ENCODE data around the gene UROC1. TPM values are rescaled to one million over a fixed set of nuclear protein-coding genes. Genes with fewer than 3 reads are reported as not detected.

UROC1 gene
- total RNA-seq (2012; rRNA removed) (not detected in 2 replicates), polyA plus RNA-seq (2012; rRNA removed) (not detected in 2 replicates), Bru-seq, nascent RNA (not detected), BruChase-seq, experiment 1, labeled RNA remaining after a 6-hour chase (not detected), BruChase-seq, experiment 2, labeled RNA remaining after a 2-hour chase (percentile 7 among the genes with signal in this experiment)
- polyA plus RNA-seq (2012; cell fraction: cytosol; rRNA removed), result not detected in 2 replicates
- not detected in 2 replicates for polyA plus RNA-seq (2012; cell fraction: nucleus; rRNA removed; ENCODE audit: low replicate concordance)
- long read RNA-seq, result 0 reads

DNA sequence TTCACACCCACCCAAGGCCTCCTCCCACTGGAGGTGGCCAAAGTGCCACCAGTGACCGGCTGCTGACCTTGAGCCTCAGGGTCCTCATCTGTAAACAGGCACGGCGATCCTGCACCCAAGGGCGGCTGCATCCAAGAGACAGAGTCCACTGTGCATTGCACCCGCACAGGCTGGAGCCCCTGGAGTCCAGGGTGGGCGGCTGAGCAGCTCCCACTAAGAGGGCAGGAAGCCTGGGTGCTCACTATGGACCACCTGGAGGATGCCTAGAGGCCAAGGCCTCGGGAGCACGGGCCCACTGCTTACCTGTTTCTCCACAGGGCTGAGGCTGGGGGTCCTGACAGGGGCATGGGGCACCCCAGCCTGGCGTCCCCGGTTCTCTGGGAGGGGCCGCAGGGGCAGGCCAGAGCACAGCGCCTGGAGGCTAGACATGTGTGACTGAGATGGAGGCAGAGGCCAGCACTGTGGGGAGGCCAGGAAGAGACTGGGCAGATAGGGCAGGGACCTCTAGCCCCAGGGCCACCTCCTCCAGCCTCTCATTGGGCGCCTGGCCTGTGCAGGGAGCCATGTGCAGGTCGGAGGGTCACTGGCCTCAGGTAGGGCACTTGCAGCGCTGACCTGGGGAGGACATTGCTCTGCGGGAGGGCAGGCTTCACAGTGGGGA, at the start of gene UROC1:
UROC1 (minus strand) TSS at position 483 of the 661 bp plus-strand sequence; CDS start at position 429, 54 bp downstream.
- in situ Hi-C loops (cut with MboI; ENCODE audit: low sequenced_read_pairs), result no loop called here
- CTCF ChIA-PET, result no interaction called here
- TF ChIP-seq MAFK (IDR thresholded peaks at IDR 0.05; ENCODE audit: low read depth, low read length) (no peak), CEBPB (IDR thresholded peaks at IDR 0.05; ENCODE audit: low read depth, low read length) (no peak), FOS (IDR thresholded peaks at IDR 0.05; ENCODE audit: low read depth, low read length) (no peak), RCOR1 (IDR thresholded peaks at IDR 0.05; ENCODE audit: insufficient replicate concordance, low read length) (no peak), SMC3 (IDR thresholded peaks at IDR 0.05; ENCODE audit: low read depth, low read length) (no peak), RAD21 (IDR thresholded peaks at IDR 0.05; ENCODE audit: low read length) (no peak), MXI1 (IDR thresholded peaks at IDR 0.05; ENCODE audit: borderline replicate concordance, low read depth, low read length) (no peak), USF2 (IDR thresholded peaks at IDR 0.05; ENCODE audit: low read depth, low read length) (no peak), CTCF (conservative IDR thresholded peaks at IDR 0.05; ENCODE audit: low read depth, low read length) (no peak), NFE2L2 (IDR thresholded peaks at IDR 0.05; ENCODE audit: low read depth, low read length) (no peak), BHLHE40 (IDR thresholded peaks at IDR 0.05; ENCODE audit: low read depth, low read length) (no peak), RFX5 (IDR thresholded peaks at IDR 0.05; ENCODE audit: low read depth, low read length) (no peak), CHD1 (IDR thresholded peaks at IDR 0.05; ENCODE audit: low read depth, low read length) (no peak), POLR2A (IDR thresholded peaks at IDR 0.05; ENCODE audit: low read depth, low read length) (no peak)
- TF ChIP-seq, protein P1, sequence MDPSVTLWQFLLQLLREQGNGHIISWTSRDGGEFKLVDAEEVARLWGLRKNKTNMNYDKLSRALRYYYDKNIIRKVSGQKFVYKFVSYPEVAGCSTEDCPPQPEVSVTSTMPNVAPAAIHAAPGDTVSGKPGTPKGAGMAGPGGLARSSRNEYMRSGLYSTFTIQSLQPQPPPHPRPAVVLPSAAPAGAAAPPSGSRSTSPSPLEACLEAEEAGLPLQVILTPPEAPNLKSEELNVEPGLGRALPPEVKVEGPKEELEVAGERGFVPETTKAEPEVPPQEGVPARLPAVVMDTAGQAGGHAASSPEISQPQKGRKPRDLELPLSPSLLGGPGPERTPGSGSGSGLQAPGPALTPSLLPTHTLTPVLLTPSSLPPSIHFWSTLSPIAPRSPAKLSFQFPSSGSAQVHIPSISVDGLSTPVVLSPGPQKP (IDR thresholded peaks at IDR 0.05; ENCODE audit: borderline replicate concordance, low read depth, low read length), result no peak

More for the DNA sequence above, at the start of gene UROC1:
- no peak within 1 kb of the TSS for H4K91ac ChIP-seq (ENCODE audit: insufficient read depth, low read depth, low read length)
- H4K5ac ChIP-seq (ENCODE audit: low read depth, low read length), result no peak within 1 kb of the TSS
- H3K4me3 ChIP-seq (ENCODE audit: insufficient read depth, low read depth, low read length), result no peak within 1 kb of the TSS
- no peak within 1 kb of the TSS for H3K14ac ChIP-seq (replicated peaks; ENCODE audit: low read depth, low read length)
- H3K56ac ChIP-seq (ENCODE audit: extremely low read depth, insufficient read depth, low read length), result no peak within 1 kb of the TSS
- 55% methylated on average over 6 of the region's 16 CpGs; no CpG with 5 or more reads in 1 of the 2 experiments for WGBS, 2 experiments (ENCODE audit: extremely low coverage in 2 of 2, insufficient read length in 1 of 2)
- H2BK120ac ChIP-seq (ENCODE audit: low read depth, low read length), result no peak within 1 kb of the TSS
- H3K79me1 ChIP-seq (ENCODE audit: low read depth in 1 of 2, low read length in 2 of 2), result no peaks in the 10 kb centered on the region
- H3K4me1 ChIP-seq (ENCODE audit: control insufficient read depth, insufficient read depth, low read length), result no peaks in the 10 kb centered on the region
- ATAC-seq (ENCODE audit: low read depth) (no peak), DNase-seq (no peak)
- H2BK5ac ChIP-seq (ENCODE audit: low read depth, low read length, poor library complexity, severe bottlenecking), result no peak within 1 kb of the TSS
- dilution Hi-C loops (cut with HindIII; ENCODE audit: low sequenced_read_pairs, unreplicated experiment), result no loop called here
- POLR2A ChIA-PET (ENCODE audit: unreplicated experiment), result no interaction called here
- no peak within 1 kb of the TSS for H2AK9ac ChIP-seq (replicated peaks; ENCODE audit: low read depth, low read length, poor library complexity)
- H3K27ac ChIP-seq (ENCODE audit: insufficient read depth, low read length), result no peak within 1 kb of the TSS
- no peaks in the 10 kb centered on the region for H3K9me1 ChIP-seq (ENCODE audit: insufficient read depth, low read length)
- H3K9ac ChIP-seq (ENCODE audit: low read depth, low read length), result no peak within 1 kb of the TSS
- H2AK5ac ChIP-seq (ENCODE audit: low read depth, low read length), result no peak within 1 kb of the TSS
- H3K27me3 ChIP-seq (ENCODE audit: control insufficient read depth, insufficient read depth, low read length), result peaks cover 31% of the 10 kb centered on the region
- H4K8ac ChIP-seq (ENCODE audit: low read depth in 2 of 2, low read length in 2 of 2), result no peak within 1 kb of the TSS
- H2AFZ ChIP-seq (replicated peaks; ENCODE audit: low read length, poor library complexity), result no peak within 1 kb of the TSS
- no peak within 1 kb of the TSS for H3K18ac ChIP-seq (ENCODE audit: low read depth, low read length)
- no peak within 1 kb of the TSS for H3K4ac ChIP-seq (ENCODE audit: low read depth, low read length)
- no peak within 1 kb of the TSS for H2BK20ac ChIP-seq (ENCODE audit: low read depth, low read length)
- no peaks in the 10 kb centered on the region for H3K36me3 ChIP-seq (ENCODE audit: control insufficient read depth, insufficient read depth, low read length)
- no peak within 1 kb of the TSS for H3K4me2 ChIP-seq (ENCODE audit: low read depth, low read length)
- H3K23ac ChIP-seq (ENCODE audit: low read depth, low read length), result no peak within 1 kb of the TSS
- no peak within 1 kb of the TSS for H2BK15ac ChIP-seq (ENCODE audit: low read depth, low read length)
- H3K9me3 ChIP-seq (ENCODE audit: control insufficient read depth, insufficient read depth, low read length), result no peaks in the 10 kb centered on the region
- H4K20me1 ChIP-seq (ENCODE audit: insufficient read depth, low read length), result no peaks in the 10 kb centered on the region
- intact Hi-C loops (cut with micrococcal nuclease), result no loop called here
- no TSS peak for BruUV-seq (replicated peaks)
